ACHN (cell line): ENCODE results near the gene LRG1.
A peak's percentile ranks its signal among the peaks of the same experiment; 100 is the strongest.

ENCODE experiments used
- DNase-seq: peaks from one replicate; pipeline ENCODE4 v3.0.0-alpha.2; 2015
- in situ Hi-C: cut with HindIII; loops from 2 replicates; pipeline ENCODE4 v1.10.0; 2017; ENCODE audit warnings: low sequenced_read_pairs, low pct_ligation_motif_present, low pct_unique_long_range_greater_than_20kb

LRG1 gene

GRCh38 chr19:4519172-4519496, 20.7 kb downstream of the LRG1 start:
- in situ Hi-C loops, result no loop called here
- no peak for DNase-seq

GRCh38 chr19:4518345-4519171, 21.3 kb downstream of the LRG1 start, which contains the start of gene PLIN4:
PLIN4 (minus strand) TSS chr19:4518486; CDS start chr19:4518272, 214 bp downstream.
- in situ Hi-C loops, result no loop called here
- DNase-seq, result no peak

GRCh38 chr19:4517451-4518057, 22.3 kb downstream of the LRG1 start:
- DNase-seq, result no peak
- in situ Hi-C loops, result no loop called here

- in situ Hi-C loops, result no loop called here
- no peak for DNase-seq
Measured at GRCh38 chr19:4516939-4517300, 22.9 kb downstream of the LRG1 start.

GRCh38 chr19:4516199-4516938, 23.5 kb downstream of the LRG1 start:
- no peak for DNase-seq
- in situ Hi-C loops, result no loop called here

GRCh38 chr19:4515732-4516131, 24.1 kb downstream of the LRG1 start:
- in situ Hi-C loops, result no loop called here
- no peak for DNase-seq

GRCh38 chr19:4513248-4513647, 26.6 kb downstream of the LRG1 start:
- in situ Hi-C loops, result no loop called here
- no peak for DNase-seq

GRCh38 chr19:4512070-4512469, 27.8 kb downstream of the LRG1 start:
- no peak for DNase-seq
- in situ Hi-C loops, result no loop called here

GRCh38 chr19:4511300-4512054, 28.4 kb downstream of the LRG1 start:
- no peak for DNase-seq
- in situ Hi-C loops, result no loop called here

- DNase-seq, result no peak
- in situ Hi-C loops, result no loop called here
Measured at GRCh38 chr19:4510435-4511255, 29.2 kb downstream of the LRG1 start.

- in situ Hi-C loops, result no loop called here
- no peak for DNase-seq
Measured at GRCh38 chr19:4508698-4509097, 31.1 kb downstream of the LRG1 start.

GRCh38 chr19:4507804-4508203, 32.0 kb downstream of the LRG1 start:
- no peak for DNase-seq
- in situ Hi-C loops, result no loop called here

- no peak for DNase-seq
- in situ Hi-C loops, result no loop called here
Measured at GRCh38 chr19:4507150-4507452, 32.7 kb downstream of the LRG1 start.

- in situ Hi-C loops, result no loop called here
- DNase-seq, result peak; percentile 31
Measured at GRCh38 chr19:4506449-4507149, 33.2 kb downstream of the LRG1 start.

GRCh38 chr19:4505570-4506448, 34.0 kb downstream of the LRG1 start:
- no peak for DNase-seq
- in situ Hi-C loops, result no loop called here

GRCh38 chr19:4504891-4505569, 34.8 kb downstream of the LRG1 start:
- in situ Hi-C loops, result no loop called here
- no peak for DNase-seq
